ENCODE data around the gene XRCC4. TPM values are rescaled to one million over a fixed set of nuclear protein-coding genes. Genes with fewer than 3 reads are reported as not detected.
"Not testable (repeated sequence)": the region's sequence is repeated elsewhere in the genome, so short reads cannot be mapped to it uniquely, and the experiment has no call there.

Gene XRCC4
- total RNA-seq, 2 donors from 2014 or later, result 12.3 to 13.4 TPM

DNA sequence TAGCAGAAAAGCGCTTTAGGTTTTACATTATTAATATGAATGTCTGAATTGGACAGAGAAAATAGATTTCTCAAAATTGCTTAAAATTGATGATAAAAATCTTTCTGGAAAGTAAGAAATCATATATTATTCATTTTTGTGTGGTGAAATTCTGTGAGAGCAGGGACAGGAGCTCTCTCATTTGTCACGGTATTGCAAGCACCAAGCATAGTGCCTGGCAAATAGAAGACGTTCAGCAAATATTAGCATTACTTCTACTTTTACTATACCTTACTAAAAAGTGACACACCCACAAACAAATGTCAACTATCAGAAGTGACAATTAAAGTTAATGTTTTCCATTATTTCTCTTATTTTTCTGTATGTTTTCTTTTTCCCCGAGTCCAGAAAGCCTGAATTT is 69.1 kb downstream of the XRCC4 start:
- no peaks in the 10 kb centered on the region for H3K27me3 Mint-ChIP-seq (ENCODE audit: low read depth)
- H3K9me3 Mint-ChIP-seq, result peaks cover 0 to 1% of the 10 kb centered on the region in 2 donors
- H3K27ac Mint-ChIP-seq, result no peak overlapping the region
- DNase-seq (no peak), ATAC-seq (replicated peaks in 1 of 2) (no peak)
- H3K4me3 Mint-ChIP-seq, result no peak overlapping the region
- H3K4me1 Mint-ChIP-seq (ENCODE audit: low read depth), result no peaks in the 10 kb centered on the region
- no peaks in the 10 kb centered on the region for H3K36me3 Mint-ChIP-seq (ENCODE audit: insufficient read depth in 2 of 2)

DNA sequence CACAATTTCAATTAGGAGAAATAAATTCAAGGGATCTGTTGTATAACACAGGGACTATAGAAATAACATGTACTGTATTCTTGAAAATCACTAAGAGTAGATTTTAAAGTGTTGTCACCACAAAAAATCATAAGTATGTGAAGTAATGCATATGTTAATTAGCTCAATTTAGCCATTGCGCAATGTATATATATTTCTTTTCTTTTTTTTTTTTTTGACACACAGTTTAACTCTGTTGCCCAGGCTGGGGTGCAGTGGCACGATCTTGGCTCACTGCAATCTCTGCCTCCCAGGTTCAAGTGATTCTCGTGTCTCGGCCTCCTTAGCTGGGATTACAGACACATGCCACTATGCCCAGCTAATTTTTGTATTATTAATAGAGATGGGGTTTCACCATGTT is 70.2 kb downstream of the XRCC4 start:
- H3K4me1 Mint-ChIP-seq (ENCODE audit: low read depth), result no peaks in the 10 kb centered on the region
- ATAC-seq (replicated peaks in 1 of 2) (no peak), DNase-seq (no peak)
- H3K4me3 Mint-ChIP-seq, result no peak overlapping the region
- H3K9me3 Mint-ChIP-seq, result peaks cover 0 to 1% of the 10 kb centered on the region in 2 donors
- H3K27me3 Mint-ChIP-seq (ENCODE audit: low read depth), result no peaks in the 10 kb centered on the region
- H3K36me3 Mint-ChIP-seq (ENCODE audit: insufficient read depth in 2 of 2), result no peaks in the 10 kb centered on the region
- no peak overlapping the region for H3K27ac Mint-ChIP-seq

DNA sequence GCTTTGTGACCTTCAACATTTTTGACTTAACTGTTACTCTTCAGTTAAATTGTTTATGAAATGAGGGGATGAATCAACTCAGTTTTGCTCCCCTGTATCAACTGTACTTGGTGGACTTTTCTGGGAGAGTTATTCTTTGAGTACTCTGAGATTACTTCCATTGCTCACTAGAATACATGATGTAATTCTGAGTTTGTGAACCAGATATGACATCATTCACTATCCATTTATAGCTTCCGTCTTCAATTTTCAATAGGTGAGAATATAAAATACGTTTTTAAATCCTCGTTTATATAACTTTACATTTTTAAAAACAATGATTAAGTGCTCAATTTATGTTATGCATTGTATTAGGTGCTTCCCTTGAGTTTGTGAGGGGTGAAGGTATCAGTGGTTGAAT is 71.0 kb downstream of the XRCC4 start:
- Mint-ChIP-seq H3K36me3 (ENCODE audit: insufficient read depth in 2 of 2) (no peaks in the 10 kb centered on the region), H3K27ac (no peak overlapping the region), H3K9me3 (peaks cover 0 to 1% of the 10 kb centered on the region in 2 donors), H3K4me3 (no peak overlapping the region), H3K4me1 (ENCODE audit: low read depth) (no peaks in the 10 kb centered on the region), H3K27me3 (ENCODE audit: low read depth) (no peaks in the 10 kb centered on the region)
- DNase-seq, result no peak
- ATAC-seq (replicated peaks in 1 of 2), result no peak

DNA sequence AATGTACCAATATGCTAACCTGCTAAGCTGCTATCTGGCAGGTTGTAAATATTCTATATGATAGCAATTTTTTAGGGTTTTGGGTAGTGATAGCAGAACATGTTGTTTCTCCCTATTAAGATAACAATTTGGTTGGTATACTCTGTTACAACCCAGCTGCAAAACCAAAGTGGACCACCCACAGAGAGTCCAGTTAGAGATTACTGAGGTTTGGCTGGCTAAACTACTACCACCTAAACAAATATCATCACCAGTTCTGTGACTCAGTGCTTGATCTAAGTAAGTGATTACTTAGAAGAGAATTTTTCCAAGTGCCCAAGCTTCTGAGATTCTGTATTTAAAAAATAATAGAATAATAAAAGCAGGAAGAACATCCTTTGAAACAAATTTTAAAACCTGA is 72.3 kb downstream of the XRCC4 start:
- Mint-ChIP-seq H3K27me3 (ENCODE audit: low read depth) (no peaks in the 10 kb centered on the region), H3K4me3 (no peak overlapping the region), H3K36me3 (ENCODE audit: insufficient read depth in 2 of 2) (no peaks in the 10 kb centered on the region), H3K27ac (no peak overlapping the region), H3K9me3 (peaks cover 0 to 1% of the 10 kb centered on the region in 2 donors), H3K4me1 (ENCODE audit: low read depth) (no peaks in the 10 kb centered on the region)
- ATAC-seq (replicated peaks in 1 of 2) (no peak), DNase-seq (no peak)

DNA sequence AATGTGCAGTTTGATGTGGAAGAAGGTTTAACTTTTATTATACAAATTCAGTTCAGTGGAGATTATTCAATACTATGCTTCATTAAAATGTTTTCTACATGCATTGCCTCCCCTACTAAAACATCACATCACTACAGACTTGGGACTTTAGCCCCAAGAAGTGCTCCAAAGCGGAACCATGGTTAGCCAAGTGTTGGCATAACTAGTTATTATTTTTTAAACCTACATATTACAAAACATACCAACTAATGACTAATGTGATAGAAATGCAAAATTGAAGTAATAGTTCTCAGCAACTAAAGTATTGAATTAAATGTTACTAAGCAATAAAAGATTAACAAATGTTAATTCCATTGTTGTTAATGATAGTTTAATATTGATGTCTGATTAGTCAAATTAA is 74.5 kb downstream of the XRCC4 start:
- Mint-ChIP-seq H3K4me3 (no peak overlapping the region), H3K4me1 (ENCODE audit: low read depth) (no peaks in the 10 kb centered on the region), H3K27me3 (ENCODE audit: low read depth) (no peaks in the 10 kb centered on the region), H3K36me3 (ENCODE audit: insufficient read depth in 2 of 2) (no peaks in the 10 kb centered on the region), H3K9me3 (peaks cover 0 to 1% of the 10 kb centered on the region in 2 donors), H3K27ac (no peak overlapping the region)
- ATAC-seq (replicated peaks in 1 of 2) (no peak), DNase-seq (no peak)

DNA sequence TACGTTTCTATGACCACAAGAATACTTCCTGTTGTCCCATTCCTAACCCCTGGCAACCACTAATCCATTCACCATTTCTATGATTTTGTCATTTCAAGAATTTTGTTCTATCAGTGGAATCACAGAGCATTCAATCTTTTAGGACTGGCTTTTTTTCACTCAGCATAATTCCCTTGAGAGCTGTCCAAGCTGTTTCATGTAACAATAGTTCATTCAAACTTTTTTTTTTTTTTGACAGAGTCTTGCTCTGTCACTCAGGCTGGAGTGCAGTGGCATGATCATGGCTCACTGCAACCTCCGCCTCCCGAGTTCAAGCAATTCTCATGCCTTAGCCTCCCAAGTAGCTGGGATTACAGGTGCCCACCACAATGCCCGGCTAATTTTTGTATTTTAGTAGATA is 75.6 kb downstream of the XRCC4 start:
- ATAC-seq (replicated peaks in 1 of 2); H3K4me1 Mint-ChIP-seq (ENCODE audit: low read depth); H3K27ac Mint-ChIP-seq; H3K27me3 Mint-ChIP-seq (ENCODE audit: low read depth); H3K9me3 Mint-ChIP-seq; H3K4me3 Mint-ChIP-seq; DNase-seq; H3K36me3 Mint-ChIP-seq (ENCODE audit: insufficient read depth in 2 of 2): not testable (repeated sequence)

DNA sequence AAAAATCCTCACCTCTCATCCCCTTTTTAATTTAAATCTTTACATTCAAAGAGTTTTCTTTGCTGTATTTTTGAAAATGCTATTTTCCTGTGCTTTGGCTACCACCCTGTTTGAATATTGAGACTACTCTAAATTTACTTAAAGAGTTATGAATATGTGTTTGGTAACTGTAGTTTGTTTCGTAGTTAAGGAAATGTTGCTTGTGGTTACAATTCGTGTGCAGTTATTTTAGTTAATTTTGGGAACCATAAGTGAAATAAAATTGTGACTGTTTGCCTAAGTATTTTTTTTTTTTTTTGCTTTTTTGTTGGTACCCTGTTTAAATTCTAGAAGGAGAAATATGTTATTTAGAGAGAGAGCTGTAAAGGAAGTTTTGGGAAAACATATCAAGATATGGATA is 78.7 kb downstream of the XRCC4 start:
- Mint-ChIP-seq H3K9me3 (no peaks in the 10 kb centered on the region), H3K4me1 (ENCODE audit: low read depth) (no peaks in the 10 kb centered on the region), H3K4me3 (no peak overlapping the region), H3K27me3 (ENCODE audit: low read depth) (no peaks in the 10 kb centered on the region), H3K36me3 (ENCODE audit: insufficient read depth in 2 of 2) (no peaks in the 10 kb centered on the region), H3K27ac (no peak overlapping the region)
- ATAC-seq (replicated peaks in 1 of 2), result no peak
- no peak for DNase-seq

DNA sequence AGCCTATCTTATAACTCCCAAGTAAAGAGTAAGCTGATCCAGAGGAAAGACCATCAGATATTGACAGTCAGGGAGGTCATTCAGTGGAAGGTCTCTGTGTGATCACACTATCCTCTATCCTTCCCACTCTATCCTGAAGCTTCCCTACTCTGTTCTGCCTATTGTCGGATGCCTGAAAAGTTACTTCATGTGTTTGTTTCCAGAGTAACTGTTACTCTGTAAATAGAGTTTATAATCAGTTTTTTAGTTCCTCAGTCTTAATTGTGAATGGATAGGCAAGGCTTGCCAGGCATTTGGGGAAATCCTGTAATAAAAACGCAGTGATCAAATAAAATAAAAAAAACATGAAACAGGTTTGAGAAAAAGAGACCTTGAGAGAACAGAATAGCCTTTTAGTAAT is 79.8 kb downstream of the XRCC4 start:
- Mint-ChIP-seq H3K9me3 (no peaks in the 10 kb centered on the region), H3K4me1 (ENCODE audit: low read depth) (no peaks in the 10 kb centered on the region), H3K4me3 (no peak overlapping the region), H3K36me3 (ENCODE audit: insufficient read depth in 2 of 2) (no peaks in the 10 kb centered on the region), H3K27me3 (ENCODE audit: low read depth) (no peaks in the 10 kb centered on the region), H3K27ac (no peak overlapping the region)
- ATAC-seq (replicated peaks in 1 of 2) (no peak), DNase-seq (no peak)

DNA sequence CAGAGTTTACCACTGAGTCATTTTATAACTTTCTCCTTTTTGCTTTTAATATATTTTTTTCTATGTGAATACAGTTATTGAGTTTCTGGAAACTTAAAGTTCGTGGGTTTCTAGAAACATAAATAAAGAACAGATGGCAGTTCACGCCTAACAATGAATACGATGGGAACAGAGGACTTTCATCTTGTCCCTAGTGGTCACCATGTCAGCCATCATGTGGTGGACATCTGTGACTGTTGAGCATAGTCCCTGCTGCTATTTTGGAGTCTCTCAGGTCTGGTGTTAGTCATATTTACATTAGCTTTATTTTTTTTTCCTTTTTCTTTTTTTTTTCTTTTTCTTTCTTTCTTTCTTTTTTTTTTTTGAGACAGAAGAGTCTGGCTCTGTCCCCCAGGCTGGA is 85.3 kb downstream of the XRCC4 start:
- Mint-ChIP-seq H3K4me1 (ENCODE audit: low read depth) (no peaks in the 10 kb centered on the region), H3K4me3 (no peak overlapping the region), H3K27me3 (ENCODE audit: low read depth) (no peaks in the 10 kb centered on the region), H3K36me3 (ENCODE audit: insufficient read depth in 2 of 2) (no peaks in the 10 kb centered on the region), H3K27ac (no peak overlapping the region), H3K9me3 (no peaks in the 10 kb centered on the region)
- ATAC-seq (replicated peaks in 1 of 2), result no peak
- no peak for DNase-seq

DNA sequence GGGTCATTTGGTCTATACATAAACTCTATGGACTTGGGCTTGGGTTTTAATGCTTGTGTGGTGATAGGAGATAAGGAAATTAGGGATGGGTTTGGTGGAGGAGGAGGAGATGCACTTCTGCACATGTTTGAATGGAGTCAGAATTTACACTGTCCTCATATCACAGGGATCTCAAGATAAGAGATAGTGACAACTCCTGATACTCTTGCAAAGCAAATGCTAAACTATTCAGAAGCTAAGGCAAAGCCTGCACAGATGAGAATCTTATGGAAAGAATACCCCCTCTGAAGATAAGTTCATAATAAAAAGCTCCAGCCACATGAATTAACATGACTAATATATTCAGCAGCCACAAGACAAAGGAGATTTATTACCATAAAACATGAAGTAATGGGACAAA is 90.2 kb downstream of the XRCC4 start:
- no peak overlapping the region for H3K27ac Mint-ChIP-seq

DNA sequence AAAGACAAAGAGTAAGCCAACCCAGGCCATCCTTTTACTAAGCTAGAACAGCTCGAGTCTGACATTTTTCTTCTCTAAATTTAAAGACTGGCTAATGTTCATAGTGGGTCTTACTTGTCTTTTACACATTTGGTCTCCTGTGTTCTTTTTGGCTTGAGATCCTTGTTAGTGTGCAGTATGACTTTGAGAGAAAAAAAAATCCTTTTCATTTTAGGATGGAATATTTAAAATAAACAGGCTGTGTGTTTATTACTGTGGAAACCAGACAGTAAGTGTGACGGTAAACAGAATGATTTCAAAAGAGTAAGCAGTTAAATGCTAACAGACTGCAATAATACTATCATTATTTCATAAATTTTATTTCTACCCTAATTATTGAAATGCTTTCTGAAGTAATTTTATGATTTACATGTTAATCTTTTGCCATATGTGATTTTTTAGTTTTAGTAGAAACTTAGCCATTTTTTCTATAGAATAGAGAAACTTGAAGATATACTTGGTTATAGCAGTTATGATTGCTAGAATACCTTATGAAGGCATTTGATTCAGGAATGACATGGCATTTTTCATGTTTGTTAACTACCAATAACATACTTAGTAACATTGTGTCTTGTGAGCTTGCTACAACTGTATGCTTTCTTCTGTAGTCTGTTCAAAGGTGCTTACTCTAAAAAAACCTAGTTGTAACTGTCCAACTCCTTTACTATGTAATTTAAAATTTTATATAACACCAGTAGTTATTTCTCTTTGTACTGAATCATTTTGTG is 92.4 kb downstream of the XRCC4 start:
- Mint-ChIP-seq H3K36me3 (ENCODE audit: insufficient read depth in 2 of 2) (no peaks in the 10 kb centered on the region), H3K27ac (no peak overlapping the region), H3K4me1 (ENCODE audit: low read depth) (peaks cover 4% of the 10 kb centered on the region), H3K27me3 (ENCODE audit: low read depth) (no peaks in the 10 kb centered on the region), H3K9me3 (no peaks in the 10 kb centered on the region), H3K4me3 (no peak overlapping the region)
- ATAC-seq (replicated peaks in 1 of 2) (no peak), DNase-seq (no peak)

More for the DNA sequence above, 90.2 kb downstream of the XRCC4 start:
- no peak overlapping the region for H3K4me3 Mint-ChIP-seq
- no peaks in the 10 kb centered on the region for H3K27me3 Mint-ChIP-seq (ENCODE audit: low read depth)
- no peaks in the 10 kb centered on the region for H3K9me3 Mint-ChIP-seq
- peaks cover 2% of the 10 kb centered on the region for H3K4me1 Mint-ChIP-seq (ENCODE audit: low read depth)
- no peak for DNase-seq
- ATAC-seq (replicated peaks in 1 of 2), result no peak
- H3K36me3 Mint-ChIP-seq (ENCODE audit: insufficient read depth in 2 of 2), result no peaks in the 10 kb centered on the region

DNA sequence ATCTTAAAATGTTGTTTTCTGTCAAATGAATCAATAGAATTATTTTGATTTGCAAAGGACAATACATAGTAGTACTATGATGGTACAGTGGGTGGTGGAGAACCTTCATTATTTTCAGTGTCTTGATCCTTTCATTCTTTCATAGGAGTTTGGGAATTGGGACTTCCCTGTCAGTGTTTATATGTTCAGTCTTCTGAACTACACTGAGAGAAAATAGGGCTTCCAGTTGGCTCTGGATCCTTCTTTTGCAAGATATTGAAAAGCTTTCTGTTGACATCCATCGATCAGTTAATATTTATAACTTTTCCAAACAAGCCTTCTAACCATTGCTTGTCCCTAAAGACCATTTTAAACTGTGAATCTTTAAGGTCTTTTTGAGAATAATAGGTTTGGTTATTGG is 94.7 kb downstream of the XRCC4 start:
- ATAC-seq (replicated peaks in 1 of 2), result no peak
- Mint-ChIP-seq H3K4me1 (ENCODE audit: low read depth) (peaks cover 4% of the 10 kb centered on the region), H3K9me3 (no peaks in the 10 kb centered on the region)

DNA sequence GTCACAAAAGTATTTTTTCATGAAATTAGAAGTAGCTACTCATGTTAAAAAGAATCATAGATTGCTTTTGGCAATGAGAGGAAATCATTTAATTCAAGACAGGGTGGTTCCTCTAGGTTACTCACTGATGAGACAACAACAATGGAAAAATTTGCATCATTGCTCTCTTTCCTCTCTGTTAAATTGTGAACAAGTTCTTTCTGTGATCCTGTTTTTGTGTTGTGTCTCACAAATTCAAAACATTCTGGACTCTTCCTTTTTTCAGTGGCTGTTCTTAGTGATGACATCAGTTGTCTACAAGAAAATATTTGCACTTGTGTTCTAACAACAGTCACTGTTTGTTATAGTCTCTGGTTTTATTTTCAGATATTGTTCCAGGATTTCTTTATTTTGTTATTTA is 95.3 kb downstream of the XRCC4 start:
- DNase-seq (no peak), ATAC-seq (replicated peaks in 1 of 2) (no peak)
- peak overlapping the region; percentile 65 for H3K27ac Mint-ChIP-seq
- H3K36me3 Mint-ChIP-seq (ENCODE audit: insufficient read depth in 2 of 2), result no peaks in the 10 kb centered on the region
- no peak overlapping the region for H3K4me3 Mint-ChIP-seq
- no peaks in the 10 kb centered on the region for H3K27me3 Mint-ChIP-seq (ENCODE audit: low read depth)
- peaks cover 4% of the 10 kb centered on the region for H3K4me1 Mint-ChIP-seq (ENCODE audit: low read depth)
- H3K9me3 Mint-ChIP-seq, result no peaks in the 10 kb centered on the region

More for the DNA sequence above, 94.7 kb downstream of the XRCC4 start:
- Mint-ChIP-seq H3K27ac (no peak overlapping the region), H3K27me3 (ENCODE audit: low read depth) (no peaks in the 10 kb centered on the region), H3K4me3 (no peak overlapping the region), H3K36me3 (ENCODE audit: insufficient read depth in 2 of 2) (no peaks in the 10 kb centered on the region)
- DNase-seq, result no peak

DNA sequence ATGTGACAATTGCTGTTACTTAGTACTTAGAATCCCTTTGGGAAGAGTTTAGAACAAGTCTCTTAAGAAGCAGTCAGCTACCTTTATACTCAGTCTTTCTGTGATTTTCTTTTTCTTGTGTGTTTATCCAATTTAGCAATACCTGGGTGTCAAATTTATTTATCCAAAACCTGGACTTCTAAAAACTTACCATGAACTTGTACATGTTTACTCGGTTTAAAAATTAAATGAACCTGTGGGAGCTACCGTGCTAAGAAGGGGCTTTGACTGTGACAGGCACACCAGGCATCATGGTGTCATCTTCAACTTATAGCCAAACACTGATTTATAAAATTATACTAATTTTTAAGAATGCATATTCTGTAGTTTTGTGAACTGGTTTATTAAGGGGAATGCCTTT is 96.5 kb downstream of the XRCC4 start:
- no peak overlapping the region for H3K27ac Mint-ChIP-seq
- H3K36me3 Mint-ChIP-seq (ENCODE audit: insufficient read depth in 2 of 2), result no peaks in the 10 kb centered on the region
- ATAC-seq (replicated peaks in 1 of 2) (no peak), DNase-seq (no peak)
- no peaks in the 10 kb centered on the region for H3K27me3 Mint-ChIP-seq (ENCODE audit: low read depth)
- no peaks in the 10 kb centered on the region for H3K9me3 Mint-ChIP-seq
- H3K4me1 Mint-ChIP-seq (ENCODE audit: low read depth), result peaks cover 4% of the 10 kb centered on the region
- no peak overlapping the region for H3K4me3 Mint-ChIP-seq

Measured in activated T-cell treated with anti-CD3 and anti-CD28 coated beads, Interleukin-2, amount 50 U/mL, for 72 hours (primary cell).